NT2/D1 (cell line): ENCODE measurements around the gene CUL1.

Source experiments
- DNase-seq: peaks from one replicate; pipeline ENCODE4 v3.0.0-alpha.2; 2011; ENCODE audit warnings: low read depth, low spot score
- H3K27me3 ChIP-seq: 2 replicates; pipeline ENCODE4 v1.6.0; 2011; ENCODE audit warnings: mild to moderate bottlenecking; ENCODE audit not compliant: insufficient read length, insufficient read depth
- H3K36me3 ChIP-seq: 2 replicates; pipeline ENCODE4 v1.6.1; 2011; ENCODE audit warnings: mild to moderate bottlenecking, low read length, mixed read lengths; ENCODE audit not compliant: insufficient read depth, insufficient read length
- H3K4me1 ChIP-seq: 2 replicates; pipeline ENCODE4 v1.5.1; 2011; ENCODE audit not compliant: insufficient read depth, insufficient read length
- H3K4me3 ChIP-seq: 2 replicates; pipeline ENCODE4 v1.5.1; 2011; ENCODE audit warnings: low read depth; ENCODE audit not compliant: insufficient read length
- H3K9ac ChIP-seq: 2 replicates; pipeline ENCODE4 v1.6.0; 2011; ENCODE audit warnings: low read depth; ENCODE audit not compliant: insufficient read length
- H3K9me3 ChIP-seq: 2 replicates; pipeline ENCODE4 v1.5.1; 2011; ENCODE audit warnings: mild to moderate bottlenecking, low read length; ENCODE audit not compliant: insufficient read depth
- SUZ12 ChIP-seq: IDR thresholded peaks from 2 replicates; pipeline ENCODE4 v1.6.1; 2011; ENCODE audit not compliant: insufficient read length, insufficient read depth; ENCODE audit errors: extremely low read depth
- YY1 ChIP-seq: IDR thresholded peaks from 2 replicates; pipeline ENCODE4 v1.6.1; 2011; ENCODE audit not compliant: insufficient read length, insufficient read depth
- ZNF274 ChIP-seq: IDR thresholded peaks from 2 replicates; pipeline ENCODE4 v1.6.1; 2011; ENCODE audit warnings: mild to moderate bottlenecking, low read depth, low read length

The CUL1 gene

DNA sequence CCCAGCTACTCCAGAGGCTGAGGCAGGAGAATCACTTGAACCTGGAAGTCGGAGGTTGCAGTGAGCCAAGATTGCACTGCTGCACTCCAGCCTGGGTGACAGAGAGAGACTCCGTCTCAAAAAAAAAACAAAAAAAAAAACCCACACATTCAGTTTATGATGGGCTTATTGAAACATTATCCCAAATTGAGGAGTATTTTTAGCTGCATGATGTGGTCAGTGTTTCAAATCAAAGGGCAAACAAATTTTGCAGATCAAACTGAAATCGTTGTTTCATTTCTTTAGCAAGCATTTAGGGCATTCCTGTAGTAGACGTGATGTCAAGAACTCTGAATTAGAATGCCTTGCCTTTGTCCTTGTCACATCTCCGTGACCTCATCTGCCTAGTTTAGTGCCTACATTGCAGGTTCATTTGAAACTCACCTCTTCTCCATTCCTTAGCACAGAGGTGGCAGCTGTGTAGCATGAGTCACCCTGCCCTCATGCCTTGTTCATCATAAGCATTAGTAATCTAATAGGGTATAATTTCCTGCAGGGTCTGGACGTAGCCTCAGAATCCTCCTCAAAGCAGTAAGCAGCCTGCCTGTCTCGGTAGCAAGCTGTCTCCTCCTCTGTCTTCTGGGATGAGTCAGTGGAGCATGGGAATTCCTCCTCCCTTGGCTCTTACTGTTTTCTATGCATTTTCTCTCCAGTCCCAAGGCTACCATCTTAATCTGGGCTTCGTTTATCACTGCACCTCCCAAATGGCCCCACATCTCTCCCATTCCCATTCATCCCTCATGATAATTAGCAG, 73.8 kb downstream of the CUL1 start:
- Histone ChIP-seq H3K36me3 (peaks cover 60% of the 10 kb centered on the region), H3K9me3 (no peaks in the 10 kb centered on the region), H3K9ac (no peak overlapping the region), H3K4me3 (no peak overlapping the region), H3K4me1 (no peaks in the 10 kb centered on the region), H3K27me3 (no peaks in the 10 kb centered on the region)
- no peak for DNase-seq
- TF ChIP-seq YY1 (no peak), ZNF274 (no peak), SUZ12 (no peak)

DNA sequence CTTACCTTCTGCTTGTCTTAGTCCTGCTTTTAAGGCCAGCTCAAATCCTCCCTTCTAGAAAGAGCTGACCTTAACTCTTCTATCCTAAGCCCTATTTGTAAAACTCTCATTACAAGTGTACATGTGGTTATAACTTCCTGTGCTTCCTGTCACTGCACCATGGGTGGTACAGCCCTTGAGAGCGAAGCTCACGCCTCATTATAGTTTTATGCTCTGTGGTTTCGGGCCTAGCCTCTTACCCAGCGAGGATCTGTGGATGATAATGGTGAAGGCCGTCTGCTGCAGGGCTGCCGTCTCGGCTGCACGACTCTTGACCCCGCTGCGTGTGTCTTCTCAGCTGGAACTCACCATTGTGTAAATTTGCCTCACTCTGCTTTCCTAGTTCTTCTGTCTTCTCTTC, 74.6 kb downstream of the CUL1 start:
- no peak for DNase-seq
- peaks cover 58% of the 10 kb centered on the region for H3K36me3 ChIP-seq

DNA sequence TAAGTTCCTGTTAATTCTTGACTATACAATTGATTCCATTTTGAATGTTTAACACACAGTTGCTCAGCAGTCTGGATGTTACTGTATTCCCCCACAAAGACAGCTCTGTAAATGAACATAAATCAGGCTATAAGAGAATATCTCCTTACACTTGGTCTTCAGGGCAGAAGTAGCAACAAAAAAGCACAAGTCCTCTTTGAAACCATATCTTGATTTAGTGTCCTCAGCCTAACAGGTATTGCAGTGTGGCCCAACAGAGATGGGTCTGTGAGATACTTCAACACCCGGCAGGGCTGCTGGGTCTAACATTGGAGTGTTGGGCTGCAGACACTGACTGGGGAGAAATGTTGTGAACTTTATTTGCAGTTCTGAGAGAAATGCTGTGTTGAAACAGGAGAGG, 75.8 kb downstream of the CUL1 start:
- no peaks in the 10 kb centered on the region for H3K4me1 ChIP-seq
- peaks cover 62% of the 10 kb centered on the region for H3K36me3 ChIP-seq
- H3K9ac ChIP-seq = no peak overlapping the region
- no peak overlapping the region for H3K4me3 ChIP-seq
- H3K27me3 ChIP-seq = no peaks in the 10 kb centered on the region
- DNase-seq = no peak
- no peaks in the 10 kb centered on the region for H3K9me3 ChIP-seq
- TF ChIP-seq ZNF274 = no peak
- no peak for TF ChIP-seq SUZ12
- TF ChIP-seq YY1 = no peak

More for the DNA sequence above, 74.6 kb downstream of the CUL1 start:
- no peak for TF ChIP-seq ZNF274
- no peak for TF ChIP-seq SUZ12
- TF ChIP-seq YY1 = no peak
- H3K27me3 ChIP-seq = no peaks in the 10 kb centered on the region
- no peak overlapping the region for H3K9ac ChIP-seq
- no peaks in the 10 kb centered on the region for H3K9me3 ChIP-seq
- H3K4me3 ChIP-seq = no peak overlapping the region
- H3K4me1 ChIP-seq = no peaks in the 10 kb centered on the region

DNA sequence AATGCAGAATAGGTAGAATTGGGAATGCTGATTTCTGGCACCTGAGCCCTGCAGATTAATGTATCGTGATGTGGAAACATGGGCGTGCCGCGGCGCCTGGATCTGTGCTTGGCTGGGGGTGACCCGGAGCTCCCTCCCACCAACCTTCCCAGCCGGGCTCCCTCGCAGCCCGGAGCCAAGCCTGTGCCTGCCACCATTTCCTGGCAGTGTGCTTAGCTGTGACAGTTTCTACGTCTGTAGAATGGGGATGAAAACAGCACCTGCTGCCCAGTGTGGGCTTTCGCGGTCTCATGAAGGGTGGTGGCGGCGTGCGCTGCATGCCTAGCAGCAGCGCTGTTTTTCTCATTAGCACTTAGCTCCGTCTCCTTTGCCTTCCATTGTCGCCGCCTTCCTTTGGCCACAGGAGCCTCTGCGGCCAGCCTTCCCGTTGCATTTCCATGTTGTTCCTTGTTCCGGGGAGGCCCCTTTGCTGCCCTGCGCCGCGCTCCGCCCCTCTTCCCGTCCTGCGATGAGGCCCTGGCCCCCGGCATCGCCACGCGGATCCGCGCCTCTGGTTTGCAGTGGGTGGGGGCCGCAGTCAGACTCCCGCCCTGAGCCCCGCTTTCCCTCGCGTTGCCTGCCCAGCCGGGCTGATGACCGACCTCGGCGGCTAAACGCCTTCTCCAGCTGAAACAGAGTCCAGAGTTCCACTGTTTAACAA, 84.2 kb downstream of the CUL1 start:
- Histone ChIP-seq H3K36me3 (peaks cover 74% of the 10 kb centered on the region), H3K4me1 (no peaks in the 10 kb centered on the region), H3K9me3 (no peaks in the 10 kb centered on the region), H3K9ac (no peak overlapping the region), H3K4me3 (no peak overlapping the region), H3K27me3 (no peaks in the 10 kb centered on the region)
- DNase-seq = no peak
- TF ChIP-seq SUZ12 = no peak
- TF ChIP-seq YY1 = no peak
- no peak for TF ChIP-seq ZNF274

DNA sequence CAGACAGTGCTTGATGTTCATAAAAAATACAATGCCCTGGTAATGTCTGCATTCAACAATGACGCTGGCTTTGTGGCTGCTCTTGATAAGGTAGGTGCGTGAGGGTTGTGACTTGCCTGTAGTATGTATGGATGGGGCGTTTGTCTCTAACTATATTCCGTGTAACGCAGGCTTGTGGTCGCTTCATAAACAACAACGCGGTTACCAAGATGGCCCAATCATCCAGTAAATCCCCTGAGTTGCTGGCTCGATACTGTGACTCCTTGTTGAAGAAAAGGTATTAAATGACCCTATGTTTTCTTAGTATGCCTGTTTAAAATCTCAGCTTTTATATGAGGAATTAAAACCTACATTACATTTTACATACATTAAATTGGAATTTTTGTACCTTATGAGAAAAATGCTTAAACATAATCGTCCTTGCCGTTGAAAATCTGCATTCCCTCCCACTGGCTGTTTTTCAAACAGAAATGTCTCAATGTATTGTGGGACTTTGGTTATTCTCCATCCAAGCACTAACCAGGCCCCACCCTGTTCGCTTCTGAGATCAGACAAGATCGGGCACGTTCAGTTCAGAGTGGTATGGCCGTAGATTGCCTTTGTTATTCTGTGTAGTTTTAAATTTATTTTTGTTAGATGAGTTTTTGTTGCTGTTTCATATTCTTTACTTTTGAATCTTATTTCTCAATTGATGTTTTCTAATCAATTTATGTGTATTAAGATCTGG, 85.3 kb downstream of the CUL1 start:
- Histone ChIP-seq H3K27me3 (no peaks in the 10 kb centered on the region), H3K9me3 (no peaks in the 10 kb centered on the region), H3K9ac (no peak overlapping the region), H3K4me3 (no peak overlapping the region), H3K4me1 (no peaks in the 10 kb centered on the region), H3K36me3 (peaks cover 75% of the 10 kb centered on the region)
- DNase-seq = no peak
- no peak for TF ChIP-seq ZNF274
- no peak for TF ChIP-seq SUZ12
- TF ChIP-seq YY1 = no peak

DNA sequence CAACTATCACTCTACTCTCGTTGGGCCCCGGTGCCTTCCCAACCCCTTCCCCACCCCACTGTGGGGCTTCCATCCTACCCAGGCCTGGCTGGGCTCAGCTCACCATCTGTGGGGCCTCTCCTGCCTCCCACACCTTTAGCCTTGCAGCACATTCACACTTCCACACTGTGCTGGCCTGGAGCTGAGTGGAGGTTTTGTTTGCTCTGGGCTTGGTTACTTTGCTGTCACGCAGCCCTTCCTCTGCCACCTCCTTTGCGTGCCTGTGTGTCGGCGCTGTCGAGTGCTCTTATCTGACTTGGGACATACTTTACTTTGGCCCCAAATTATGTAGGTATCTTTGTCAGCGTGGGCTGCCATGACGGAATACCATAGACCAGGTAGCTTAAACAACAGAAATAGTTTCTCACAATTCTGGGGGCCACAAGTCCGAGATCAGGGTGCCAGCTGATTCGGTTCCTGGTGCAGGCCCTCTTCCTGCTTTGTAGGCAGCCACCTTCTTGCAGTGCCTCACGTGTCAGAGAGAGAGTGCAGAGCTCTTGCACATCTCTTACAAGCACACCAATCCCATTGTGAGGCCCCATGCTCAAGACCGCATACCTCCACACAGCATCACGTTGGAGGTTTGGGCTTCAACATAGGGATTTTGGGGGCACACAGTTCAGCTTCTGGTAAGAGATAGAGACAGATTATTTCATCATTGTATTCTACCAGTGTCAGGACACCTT, 89.0 kb downstream of the CUL1 start:
- Histone ChIP-seq H3K36me3 (peaks cover 89% of the 10 kb centered on the region), H3K9ac (no peak overlapping the region), H3K9me3 (no peaks in the 10 kb centered on the region), H3K4me1 (no peaks in the 10 kb centered on the region), H3K4me3 (no peak overlapping the region), H3K27me3 (no peaks in the 10 kb centered on the region)
- TF ChIP-seq YY1 (no peak), SUZ12 (no peak), ZNF274 (no peak)
- DNase-seq = no peak

DNA sequence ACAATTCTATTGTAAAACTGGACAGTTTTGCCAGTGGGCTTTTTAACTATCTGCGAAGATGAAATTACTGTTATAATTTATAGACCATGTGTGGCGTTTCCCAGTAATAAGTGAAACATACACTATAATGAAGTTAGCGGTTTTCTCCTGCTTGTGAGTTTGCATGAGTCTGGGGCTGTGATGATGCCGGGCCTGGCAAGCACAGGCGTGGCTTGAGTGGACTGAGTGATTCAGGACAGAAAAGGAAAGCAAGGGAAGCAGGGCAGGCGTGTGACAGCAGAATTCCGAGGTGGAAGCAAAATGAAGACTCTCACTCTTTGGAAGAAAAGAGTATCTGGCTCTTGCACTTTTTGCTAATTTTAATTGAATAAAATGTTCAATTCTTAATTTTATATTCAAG, 90.5 kb downstream of the CUL1 start:
- Histone ChIP-seq H3K9ac (no peak overlapping the region), H3K4me1 (no peaks in the 10 kb centered on the region), H3K9me3 (no peaks in the 10 kb centered on the region; the same call in 1 of the 2 replicates), H3K36me3 (peaks cover 89% of the 10 kb centered on the region), H3K4me3 (no peak overlapping the region), H3K27me3 (no peaks in the 10 kb centered on the region)
- no peak for TF ChIP-seq SUZ12
- TF ChIP-seq ZNF274 = no peak
- TF ChIP-seq YY1 = no peak
- DNase-seq = no peak
